Loucy (cell line): ENCODE measurements around the gene SLX4.

Source experiments
- EZH2phosphoT487 ChIP-seq: fragments of 200-600 bp; IDR thresholded peaks from 2 replicates; pipeline ENCODE4 v1.6.1; 2018; ENCODE audit warnings: antibody characterized with exemption, mild to moderate bottlenecking, moderate library complexity, borderline replicate concordance
- TF ChIP-seq, protein P1 (sequence below): fragments of 200-600 bp; sonication (generic); conservative IDR thresholded peaks from 2 replicates; pipeline ENCODE4 v1.5.1; 2014; ENCODE audit warnings: mild to moderate bottlenecking, antibody characterized with exemption, low read length

- TF ChIP-seq, protein P1, sequence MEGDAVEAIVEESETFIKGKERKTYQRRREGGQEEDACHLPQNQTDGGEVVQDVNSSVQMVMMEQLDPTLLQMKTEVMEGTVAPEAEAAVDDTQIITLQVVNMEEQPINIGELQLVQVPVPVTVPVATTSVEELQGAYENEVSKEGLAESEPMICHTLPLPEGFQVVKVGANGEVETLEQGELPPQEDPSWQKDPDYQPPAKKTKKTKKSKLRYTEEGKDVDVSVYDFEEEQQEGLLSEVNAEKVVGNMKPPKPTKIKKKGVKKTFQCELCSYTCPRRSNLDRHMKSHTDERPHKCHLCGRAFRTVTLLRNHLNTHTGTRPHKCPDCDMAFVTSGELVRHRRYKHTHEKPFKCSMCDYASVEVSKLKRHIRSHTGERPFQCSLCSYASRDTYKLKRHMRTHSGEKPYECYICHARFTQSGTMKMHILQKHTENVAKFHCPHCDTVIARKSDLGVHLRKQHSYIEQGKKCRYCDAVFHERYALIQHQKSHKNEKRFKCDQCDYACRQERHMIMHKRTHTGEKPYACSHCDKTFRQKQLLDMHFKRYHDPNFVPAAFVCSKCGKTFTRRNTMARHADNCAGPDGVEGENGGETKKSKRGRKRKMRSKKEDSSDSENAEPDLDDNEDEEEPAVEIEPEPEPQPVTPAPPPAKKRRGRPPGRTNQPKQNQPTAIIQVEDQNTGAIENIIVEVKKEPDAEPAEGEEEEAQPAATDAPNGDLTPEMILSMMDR, result no peak
- no peak for TF ChIP-seq EZH2phosphoT487
Measured at GRCh38 chr16:3578121-3578520, 33.3 kb downstream of the SLX4 start.
